ENCODE results near the gene STOX1.

DNA sequence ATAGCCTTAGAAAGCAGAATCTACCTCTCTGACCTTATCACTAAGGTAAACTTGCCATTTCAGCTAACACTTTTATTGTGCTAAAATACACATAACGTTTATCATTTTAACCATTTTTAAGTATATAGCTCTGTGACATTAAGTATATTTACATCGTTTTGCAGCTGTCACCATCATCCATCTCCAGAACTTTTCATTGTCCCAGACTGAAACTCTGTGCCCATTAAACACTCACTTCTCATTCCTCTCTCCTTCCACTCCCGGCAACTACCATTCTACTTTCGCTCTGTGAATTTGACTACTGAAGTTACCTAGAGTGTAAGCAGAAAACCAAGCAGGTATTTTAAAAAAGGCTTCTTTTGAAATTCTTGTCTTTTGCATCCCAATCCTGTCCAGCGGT, 75.1 kb downstream of the STOX1 start:
- TF ChIP-seq, protein P1, sequence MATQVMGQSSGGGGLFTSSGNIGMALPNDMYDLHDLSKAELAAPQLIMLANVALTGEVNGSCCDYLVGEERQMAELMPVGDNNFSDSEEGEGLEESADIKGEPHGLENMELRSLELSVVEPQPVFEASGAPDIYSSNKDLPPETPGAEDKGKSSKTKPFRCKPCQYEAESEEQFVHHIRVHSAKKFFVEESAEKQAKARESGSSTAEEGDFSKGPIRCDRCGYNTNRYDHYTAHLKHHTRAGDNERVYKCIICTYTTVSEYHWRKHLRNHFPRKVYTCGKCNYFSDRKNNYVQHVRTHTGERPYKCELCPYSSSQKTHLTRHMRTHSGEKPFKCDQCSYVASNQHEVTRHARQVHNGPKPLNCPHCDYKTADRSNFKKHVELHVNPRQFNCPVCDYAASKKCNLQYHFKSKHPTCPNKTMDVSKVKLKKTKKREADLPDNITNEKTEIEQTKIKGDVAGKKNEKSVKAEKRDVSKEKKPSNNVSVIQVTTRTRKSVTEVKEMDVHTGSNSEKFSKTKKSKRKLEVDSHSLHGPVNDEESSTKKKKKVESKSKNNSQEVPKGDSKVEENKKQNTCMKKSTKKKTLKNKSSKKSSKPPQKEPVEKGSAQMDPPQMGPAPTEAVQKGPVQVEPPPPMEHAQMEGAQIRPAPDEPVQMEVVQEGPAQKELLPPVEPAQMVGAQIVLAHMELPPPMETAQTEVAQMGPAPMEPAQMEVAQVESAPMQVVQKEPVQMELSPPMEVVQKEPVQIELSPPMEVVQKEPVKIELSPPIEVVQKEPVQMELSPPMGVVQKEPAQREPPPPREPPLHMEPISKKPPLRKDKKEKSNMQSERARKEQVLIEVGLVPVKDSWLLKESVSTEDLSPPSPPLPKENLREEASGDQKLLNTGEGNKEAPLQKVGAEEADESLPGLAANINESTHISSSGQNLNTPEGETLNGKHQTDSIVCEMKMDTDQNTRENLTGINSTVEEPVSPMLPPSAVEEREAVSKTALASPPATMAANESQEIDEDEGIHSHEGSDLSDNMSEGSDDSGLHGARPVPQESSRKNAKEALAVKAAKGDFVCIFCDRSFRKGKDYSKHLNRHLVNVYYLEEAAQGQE (IDR thresholded peaks at IDR 0.05; ENCODE audit: insufficient read depth in 1 of 2, low read depth in 2 of 2, low read length in 2 of 2) = no peak
- TF ChIP-seq POLR2AphosphoS5 (IDR thresholded peaks at IDR 0.05; ENCODE audit: low read depth, low read length) = no peak
